CD1c-positive myeloid dendritic cell (primary cell): Measurements from ENCODE around the gene NR2F2.

ENCODE experiments used
- DNase-seq: peaks from one replicate; pipeline ENCODE4 v3.0.0-alpha.2; 2016; ENCODE audit errors: extremely low spot score

Gene NR2F2

GRCh38 chr15:96316953-96317629, 13.4 kb upstream of the NR2F2 start:
- no peak for DNase-seq

- no peak for DNase-seq
These were observed 10.4 kb upstream of the NR2F2 start for GRCh38 chr15:96320107-96320506.

GRCh38 chr15:96320703-96321638, 9.5 kb upstream of the NR2F2 start:
- no peak for DNase-seq

GRCh38 chr15:96321639-96322535, 8.6 kb upstream of the NR2F2 start:
- DNase-seq: no peak

- DNase-seq: no peak
These were observed 7.8 kb upstream of the NR2F2 start for GRCh38 chr15:96322536-96323318.

- no peak for DNase-seq
These were observed 7.0 kb upstream of the NR2F2 start for GRCh38 chr15:96323319-96324145.

GRCh38 chr15:96324192-96324895, 6.2 kb upstream of the NR2F2 start:
- no peak for DNase-seq

GRCh38 chr15:96324940-96325540, 5.5 kb upstream of the NR2F2 start:
- DNase-seq: no peak

- no peak for DNase-seq
These were observed 4.8 kb upstream of the NR2F2 start for GRCh38 chr15:96325541-96326327.

- DNase-seq: no peak
These were observed 4.0 kb upstream of the NR2F2 start for GRCh38 chr15:96326328-96327154.

GRCh38 chr15:96327155-96327741, 3.3 kb upstream of the NR2F2 start:
- DNase-seq: peak; percentile 44

- no peak for DNase-seq
These were observed 2.2 kb upstream of the NR2F2 start for GRCh38 chr15:96328181-96328876.

- DNase-seq: no peak
These were observed 1.7 kb upstream of the NR2F2 start for GRCh38 chr15:96328877-96329195.

GRCh38 chr15:96329403-96329981, 1.0 kb upstream of the NR2F2 start:
- DNase-seq: no peak

- DNase-seq: no peak
These were observed 443 bp upstream of the NR2F2 start for GRCh38 chr15:96330064-96330449.
